ENCODE data around the gene DIP2A.

The DIP2A gene

GRCh38 chr21:46613391-46613790 lies 154.7 kb downstream of the DIP2A start:
- H3K27me3 ChIP-seq (ENCODE audit: insufficient read depth, low read depth) = no peaks in the 10 kb centered on the region
- TF ChIP-seq CTCF (conservative IDR thresholded peaks at IDR 0.05; ENCODE audit: low read depth, low read length) = no peak
- no peaks in the 10 kb centered on the region for H3K4me1 ChIP-seq (ENCODE audit: low read depth, poor library complexity, severe bottlenecking)
- no peak overlapping the region for H2AFZ ChIP-seq (ENCODE audit: low read depth)
- no peak overlapping the region for H3K4me2 ChIP-seq
- no peaks in the 10 kb centered on the region for H3K79me2 ChIP-seq (ENCODE audit: insufficient read depth, low read depth)
- no peak overlapping the region for H3K9ac ChIP-seq
- H4K20me1 ChIP-seq (ENCODE audit: insufficient read depth) = no peaks in the 10 kb centered on the region
- H3K4me3 ChIP-seq (IDR thresholded peaks at IDR 0.05; ENCODE audit: insufficient read depth, low read depth, low read length) = no peak overlapping the region
- no peak overlapping the region for H3K27ac ChIP-seq
- no peaks in the 10 kb centered on the region for H3K36me3 ChIP-seq (ENCODE audit: insufficient read depth)

- Histone ChIP-seq H3K36me3 (ENCODE audit: insufficient read depth) (no peaks in the 10 kb centered on the region), H3K4me3 (IDR thresholded peaks at IDR 0.05; ENCODE audit: insufficient read depth, low read depth, low read length) (no peak overlapping the region), H3K27me3 (ENCODE audit: insufficient read depth, low read depth) (no peaks in the 10 kb centered on the region), H4K20me1 (ENCODE audit: insufficient read depth) (no peaks in the 10 kb centered on the region), H3K4me2 (no peak overlapping the region), H3K4me1 (ENCODE audit: low read depth, poor library complexity, severe bottlenecking) (no peaks in the 10 kb centered on the region), H3K27ac (no peak overlapping the region), H3K79me2 (ENCODE audit: insufficient read depth, low read depth) (no peaks in the 10 kb centered on the region), H2AFZ (ENCODE audit: low read depth) (no peak overlapping the region), H3K9ac (no peak overlapping the region)
- TF ChIP-seq CTCF (conservative IDR thresholded peaks at IDR 0.05; ENCODE audit: low read depth, low read length) = no peak
Observed at GRCh38 chr21:46616050-46616449, 157.4 kb downstream of the DIP2A start.

- Histone ChIP-seq H3K27me3 (ENCODE audit: insufficient read depth, low read depth) (no peaks in the 10 kb centered on the region), H3K4me2 (no peak overlapping the region), H3K4me1 (ENCODE audit: low read depth, poor library complexity, severe bottlenecking) (no peaks in the 10 kb centered on the region), H3K79me2 (ENCODE audit: insufficient read depth, low read depth) (no peaks in the 10 kb centered on the region), H3K4me3 (IDR thresholded peaks at IDR 0.05; ENCODE audit: insufficient read depth, low read depth, low read length) (no peak overlapping the region), H2AFZ (ENCODE audit: low read depth) (no peak overlapping the region), H3K27ac (no peak overlapping the region), H4K20me1 (ENCODE audit: insufficient read depth) (no peaks in the 10 kb centered on the region), H3K36me3 (ENCODE audit: insufficient read depth) (no peaks in the 10 kb centered on the region), H3K9ac (no peak overlapping the region)
- no peak for TF ChIP-seq CTCF (conservative IDR thresholded peaks at IDR 0.05; ENCODE audit: low read depth, low read length)
Observed at GRCh38 chr21:46616656-46617055, 158.0 kb downstream of the DIP2A start.

GRCh38 chr21:46617267-46618051 lies 158.8 kb downstream of the DIP2A start:
- Histone ChIP-seq H3K36me3 (ENCODE audit: insufficient read depth) (no peaks in the 10 kb centered on the region), H3K27me3 (ENCODE audit: insufficient read depth, low read depth) (no peaks in the 10 kb centered on the region), H3K4me1 (ENCODE audit: low read depth, poor library complexity, severe bottlenecking) (no peaks in the 10 kb centered on the region), H4K20me1 (ENCODE audit: insufficient read depth) (no peaks in the 10 kb centered on the region), H3K4me2 (no peak overlapping the region), H2AFZ (ENCODE audit: low read depth) (no peak overlapping the region), H3K9ac (no peak overlapping the region), H3K27ac (no peak overlapping the region), H3K79me2 (ENCODE audit: insufficient read depth, low read depth) (no peaks in the 10 kb centered on the region), H3K4me3 (IDR thresholded peaks at IDR 0.05; ENCODE audit: insufficient read depth, low read depth, low read length) (no peak overlapping the region)
- no peak for TF ChIP-seq CTCF (conservative IDR thresholded peaks at IDR 0.05; ENCODE audit: low read depth, low read length)
